Fibroblast of lung (primary cell): ENCODE results near the gene PNMA8B. TPM values are rescaled to one million over a fixed set of nuclear protein-coding genes. Genes with fewer than 3 reads are reported as not detected.

ENCODE experiments used
- DNase-seq, 2 donors: peaks; one replicate each; pipeline versions ENCODE4 v3.0.0 to v3.0.0-alpha.2; 2010; ENCODE audit warnings: low read depth in 2 of 2
- H2AFZ ChIP-seq: 2 replicates; pipeline ENCODE4 v1.5.1; 2012; ENCODE audit warnings: low read length, control low read depth, inconsistent platforms
- H3K27ac ChIP-seq: 2 replicates; pipeline ENCODE4 v1.5.1; 2011; ENCODE audit warnings: low read length, control low read depth; ENCODE audit not compliant: insufficient read depth
- H3K27me3 ChIP-seq: 2 replicates; pipeline ENCODE4 v1.5.1; 2011; ENCODE audit warnings: mild to moderate bottlenecking, low read length; ENCODE audit not compliant: control insufficient read depth, insufficient read depth
- H3K36me3 ChIP-seq: 2 replicates; pipeline ENCODE4 v1.5.1; 2011; ENCODE audit warnings: low read length; ENCODE audit not compliant: control insufficient read depth, insufficient read depth
- H3K4me1 ChIP-seq: 2 replicates; pipeline ENCODE4 v1.5.1; 2011; ENCODE audit warnings: low read length; ENCODE audit not compliant: control insufficient read depth, insufficient read depth; ENCODE audit errors: extremely low read depth
- H3K4me2 ChIP-seq: 2 replicates; pipeline ENCODE4 v1.5.1; 2011; ENCODE audit warnings: low read length, control low read depth; ENCODE audit not compliant: insufficient read depth; ENCODE audit errors: extremely low read depth
- H3K4me3 ChIP-seq, 4 experiments: fragments of 200-600 bp in 1 of 4; sonication (generic) in 1 of 4; replicated peaks in 1 of 4; 2 replicates each; pipeline ENCODE4 v1.5.1; 2011 to 2016; ENCODE audit warnings: low read length in 4 of 4, low read depth in 3 of 4, mild to moderate bottlenecking in 3 of 4, control low read depth in 2 of 4, inconsistent platforms in 1 of 4, mixed read lengths in 1 of 4; ENCODE audit not compliant: insufficient read depth in 1 of 4; ENCODE audit errors: control extremely low read depth in 1 of 4
- H3K79me2 ChIP-seq: 2 replicates; pipeline ENCODE4 v1.5.1; 2012; ENCODE audit warnings: mild to moderate bottlenecking, low read length, inconsistent platforms; ENCODE audit not compliant: control insufficient read depth, insufficient read depth
- H3K9ac ChIP-seq: 2 replicates; pipeline ENCODE4 v1.5.1; 2011; ENCODE audit warnings: mild to moderate bottlenecking, low read length, control low read depth; ENCODE audit not compliant: insufficient read depth
- H3K9me3 ChIP-seq: 2 replicates; pipeline ENCODE4 v1.5.1; 2012; ENCODE audit warnings: low read depth, low read length; ENCODE audit not compliant: control insufficient read depth, insufficient read depth
- H4K20me1 ChIP-seq: 2 replicates; pipeline ENCODE4 v1.5.1; 2011; ENCODE audit warnings: low read length; ENCODE audit not compliant: control insufficient read depth, insufficient read depth; ENCODE audit errors: extremely low read depth
- EZH2 ChIP-seq: IDR thresholded peaks from 2 replicates; pipeline ENCODE4 v1.5.1; 2012; ENCODE audit warnings: low read length, control low read depth, mild to moderate bottlenecking; ENCODE audit errors: missing control alignments
- polyA plus RNA-seq, 2 donors: library from polyadenylated mRNA; depleted of rRNA in 1 of 2; stranded (reverse) in 1 of 2; unstranded in 1 of 2; fragments of >200 nt; gene quantifications; 2 replicates each; pipeline ENCODE4 v1.2.1, GENCODE V29; 2011 to 2012; ENCODE audit warnings: missing spikeins in 1 of 2
- total RNA-seq: library from RNA; depleted of rRNA; stranded (reverse); fragments of >200 nt; gene quantifications from 2 replicates; pipeline ENCODE4 v1.2.1, GENCODE V29; 2014
- TF ChIP-seq, protein P1 (sequence below), 2 donors: IDR thresholded peaks in 1 of 2; conservative IDR thresholded peaks in 1 of 2; 1 replicate in 1 of 2; 2 replicates in 1 of 2; pipeline ENCODE4 v1.5.1; 2011 to 2012; ENCODE audit warnings: low read length in 2 of 2, control low read depth in 1 of 2, inconsistent platforms in 1 of 2, low read depth in 1 of 2, mild to moderate bottlenecking in 1 of 2

Gene PNMA8B
- total and polyA plus RNA-seq, 2 donors (not counting 1 experiment from before 2014, with no cell fraction given), result 0.14 to 1.7 TPM

DNA sequence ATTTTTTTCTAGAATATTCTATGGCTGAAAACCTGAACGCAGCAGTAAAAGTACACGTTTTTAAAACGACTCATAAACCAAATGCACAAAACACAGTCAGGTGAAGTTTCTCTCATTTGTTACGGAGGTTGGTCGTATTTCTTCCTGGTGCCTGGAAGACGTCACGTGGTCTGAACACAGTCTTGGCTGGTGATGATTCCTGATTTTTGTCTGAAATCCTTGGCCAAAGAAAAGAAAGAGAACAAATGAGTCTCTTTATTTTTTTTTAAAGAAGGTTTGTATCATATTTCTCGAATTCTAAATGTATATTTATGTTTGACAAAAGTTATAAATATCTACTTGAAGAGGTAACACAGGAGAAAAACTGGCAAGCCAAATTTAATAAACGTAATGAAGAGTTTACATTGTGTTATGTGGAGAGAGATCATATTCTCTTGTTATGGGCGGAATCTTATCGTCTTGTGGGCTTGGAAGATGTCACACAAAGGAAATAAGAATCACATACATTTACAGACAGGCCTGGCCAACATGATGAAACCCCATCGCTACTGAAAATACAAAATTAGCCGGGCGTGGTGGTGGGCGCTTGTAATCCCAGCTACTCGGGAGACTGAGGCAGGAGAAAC, 14.3 kb downstream of the PNMA8B start:
- H3K27ac ChIP-seq, result no peak overlapping the region
- peak; percentile 51 to 69 for DNase-seq
- H3K4me1 ChIP-seq, result peaks cover 9% of the 10 kb centered on the region
- H3K27me3 ChIP-seq, result no peaks in the 10 kb centered on the region
- H3K4me2 ChIP-seq, result peak overlapping the region; percentile 48
- no peaks in the 10 kb centered on the region for H4K20me1 ChIP-seq
- no peaks in the 10 kb centered on the region for H3K9me3 ChIP-seq
- no peaks in the 10 kb centered on the region for H3K79me2 ChIP-seq
- H2AFZ ChIP-seq, result peak overlapping the region; percentile 20
- TF ChIP-seq EZH2, result no peak
- TF ChIP-seq, protein P1, sequence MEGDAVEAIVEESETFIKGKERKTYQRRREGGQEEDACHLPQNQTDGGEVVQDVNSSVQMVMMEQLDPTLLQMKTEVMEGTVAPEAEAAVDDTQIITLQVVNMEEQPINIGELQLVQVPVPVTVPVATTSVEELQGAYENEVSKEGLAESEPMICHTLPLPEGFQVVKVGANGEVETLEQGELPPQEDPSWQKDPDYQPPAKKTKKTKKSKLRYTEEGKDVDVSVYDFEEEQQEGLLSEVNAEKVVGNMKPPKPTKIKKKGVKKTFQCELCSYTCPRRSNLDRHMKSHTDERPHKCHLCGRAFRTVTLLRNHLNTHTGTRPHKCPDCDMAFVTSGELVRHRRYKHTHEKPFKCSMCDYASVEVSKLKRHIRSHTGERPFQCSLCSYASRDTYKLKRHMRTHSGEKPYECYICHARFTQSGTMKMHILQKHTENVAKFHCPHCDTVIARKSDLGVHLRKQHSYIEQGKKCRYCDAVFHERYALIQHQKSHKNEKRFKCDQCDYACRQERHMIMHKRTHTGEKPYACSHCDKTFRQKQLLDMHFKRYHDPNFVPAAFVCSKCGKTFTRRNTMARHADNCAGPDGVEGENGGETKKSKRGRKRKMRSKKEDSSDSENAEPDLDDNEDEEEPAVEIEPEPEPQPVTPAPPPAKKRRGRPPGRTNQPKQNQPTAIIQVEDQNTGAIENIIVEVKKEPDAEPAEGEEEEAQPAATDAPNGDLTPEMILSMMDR (conservative IDR thresholded peaks at IDR 0.05 in 1 of 2, IDR thresholded peaks at IDR 0.05 in 1 of 2; ENCODE audit: low read depth in 1 of 2, low read length in 2 of 2), result no peak
- no peak overlapping the region for H3K9ac ChIP-seq
- H3K4me3 ChIP-seq, result no peak overlapping the region
- no peaks in the 10 kb centered on the region for H3K36me3 ChIP-seq

DNA sequence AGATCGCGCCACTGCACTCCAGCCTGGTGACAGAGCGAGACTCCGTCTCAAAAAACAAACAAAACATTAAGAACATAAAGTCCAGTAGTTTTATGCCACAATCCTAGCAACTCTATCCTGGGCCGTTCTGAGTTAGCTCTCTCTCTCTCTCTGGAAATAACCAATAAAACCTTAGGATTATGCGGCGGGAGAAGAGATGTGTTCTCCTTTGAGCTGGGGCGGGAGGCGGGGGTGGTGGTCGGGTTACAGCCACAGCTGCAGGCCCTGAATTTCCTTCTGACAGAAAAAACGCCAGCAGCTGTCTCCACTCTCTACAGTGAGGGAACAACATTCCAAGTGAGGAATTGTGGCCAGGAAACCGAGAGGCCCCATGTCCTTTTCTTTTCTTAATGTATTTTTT, 15.3 kb downstream of the PNMA8B start:
- H3K9me3 ChIP-seq, result no peaks in the 10 kb centered on the region
- no peaks in the 10 kb centered on the region for H3K27me3 ChIP-seq
- H3K4me2 ChIP-seq, result peak overlapping the region; percentile 37
- peak overlapping the region; percentile 54 for H3K27ac ChIP-seq
- H3K79me2 ChIP-seq, result no peaks in the 10 kb centered on the region
- no peak overlapping the region for H2AFZ ChIP-seq
- H3K9ac ChIP-seq, result no peak overlapping the region
- H3K4me3 ChIP-seq, result no peak overlapping the region
- H4K20me1 ChIP-seq, result no peaks in the 10 kb centered on the region
- peaks cover 9% of the 10 kb centered on the region for H3K4me1 ChIP-seq
- no peak for TF ChIP-seq EZH2
- TF ChIP-seq, protein P1 (conservative IDR thresholded peaks at IDR 0.05 in 1 of 2, IDR thresholded peaks at IDR 0.05 in 1 of 2; ENCODE audit: low read depth in 1 of 2, low read length in 2 of 2), result no peak
- peak; percentile 80 to 87 for DNase-seq
- no peaks in the 10 kb centered on the region for H3K36me3 ChIP-seq

DNA sequence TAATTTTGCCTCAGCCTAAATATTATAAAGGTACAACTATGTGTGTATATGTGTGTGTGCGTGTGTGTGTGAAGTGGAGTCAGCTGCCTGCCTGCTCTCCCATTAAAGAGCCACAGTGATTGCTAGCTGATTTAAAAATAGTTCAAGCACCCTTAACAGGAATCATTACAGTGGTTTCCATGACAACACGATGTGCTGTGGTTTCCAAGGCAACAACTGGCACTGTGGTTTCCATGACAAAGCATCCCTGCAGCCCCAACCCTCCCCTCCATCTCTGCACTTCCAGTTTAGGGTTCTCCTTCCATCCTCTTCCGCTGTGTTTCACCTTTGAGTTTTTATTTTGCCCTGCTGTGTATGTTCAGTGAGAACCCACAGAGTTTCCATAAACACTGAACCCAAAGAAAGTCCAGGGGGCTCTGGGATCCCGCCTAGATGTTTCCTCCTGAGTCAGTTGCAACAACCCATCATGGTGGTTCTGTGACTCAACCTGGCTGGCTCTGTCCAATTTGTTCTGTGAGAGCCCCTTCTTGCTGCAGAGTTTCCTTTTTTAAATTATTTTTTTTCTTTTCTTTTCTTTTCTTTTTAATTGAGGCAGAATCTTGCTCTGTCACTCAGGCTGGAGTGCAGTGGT, 17.2 kb downstream of the PNMA8B start:
- H4K20me1 ChIP-seq, result no peaks in the 10 kb centered on the region
- H3K9ac ChIP-seq, result no peak overlapping the region
- no peaks in the 10 kb centered on the region for H3K9me3 ChIP-seq
- DNase-seq, result peak; percentile 63 to 83
- no peaks in the 10 kb centered on the region for H3K36me3 ChIP-seq
- H3K4me1 ChIP-seq, result peaks cover 9% of the 10 kb centered on the region
- no peaks in the 10 kb centered on the region for H3K27me3 ChIP-seq
- H3K4me2 ChIP-seq, result no peak overlapping the region
- H3K27ac ChIP-seq, result no peak overlapping the region
- no peak overlapping the region for H2AFZ ChIP-seq
- H3K4me3 ChIP-seq, result no peak overlapping the region
- no peaks in the 10 kb centered on the region for H3K79me2 ChIP-seq
- TF ChIP-seq, protein P1 (conservative IDR thresholded peaks at IDR 0.05 in 1 of 2, IDR thresholded peaks at IDR 0.05 in 1 of 2; ENCODE audit: low read depth in 1 of 2, low read length in 2 of 2), result no peak
- TF ChIP-seq EZH2, result no peak
